KMS-11 (cell line): ENCODE results near the gene XKR3.

Experiments used
- H2AFZ ChIP-seq: fragments of 200-600 bp; sonication (generic); 2 replicates; pipeline ENCODE4 v1.6.1; 2016; ENCODE audit warnings: antibody characterized with exemption, mixed run types, low read depth
- H3K27ac ChIP-seq: fragments of 200-600 bp; sonication (generic); 2 replicates; pipeline ENCODE4 v1.6.1; 2016; ENCODE audit warnings: mild to moderate bottlenecking, mixed run types
- H3K27me3 ChIP-seq: fragments of 200-600 bp; sonication (generic); 2 replicates; pipeline ENCODE4 v1.6.1; 2017; ENCODE audit warnings: mild to moderate bottlenecking, low read depth, mixed run types, moderate library complexity; ENCODE audit not compliant: insufficient read depth
- H3K36me3 ChIP-seq: fragments of 200-600 bp; sonication (generic); 2 replicates; pipeline ENCODE4 v1.6.1; 2017; ENCODE audit warnings: mild to moderate bottlenecking, mixed run types; ENCODE audit not compliant: insufficient read depth
- H3K4me1 ChIP-seq: fragments of 200-600 bp; sonication (generic); 2 replicates; pipeline ENCODE4 v1.6.1; 2016; ENCODE audit warnings: mild to moderate bottlenecking, low read depth, mixed run types; ENCODE audit not compliant: poor library complexity, severe bottlenecking
- H3K4me2 ChIP-seq: fragments of 200-600 bp; sonication (generic); 2 replicates; pipeline ENCODE4 v1.7.0; 2016; ENCODE audit warnings: mild to moderate bottlenecking, mixed run types
- H3K4me3 ChIP-seq: fragments of 200-600 bp; sonication (generic); IDR thresholded peaks from 2 replicates; pipeline ENCODE4 v1.6.1; 2017; ENCODE audit warnings: low read depth, low read length, mixed read lengths; ENCODE audit not compliant: insufficient read depth
- H3K79me2 ChIP-seq: fragments of 200-600 bp; sonication (generic); 2 replicates; pipeline ENCODE4 v1.6.1; 2016; ENCODE audit warnings: low read depth, mixed run types; ENCODE audit not compliant: insufficient read depth
- H3K9ac ChIP-seq: fragments of 200-600 bp; sonication (generic); 2 replicates; pipeline ENCODE4 v1.6.1; 2016; ENCODE audit warnings: mild to moderate bottlenecking, mixed run types
- H4K20me1 ChIP-seq: fragments of 200-600 bp; sonication (generic); 2 replicates; pipeline ENCODE4 v1.6.1; 2016; ENCODE audit warnings: mild to moderate bottlenecking, mixed run types; ENCODE audit not compliant: insufficient read depth
- CTCF ChIP-seq: fragments of 200-600 bp; sonication (generic); conservative IDR thresholded peaks from 2 replicates; pipeline ENCODE4 v1.6.1; 2017; ENCODE audit warnings: low read depth, mild to moderate bottlenecking, antibody characterized with exemption, low read length, moderate library complexity, mixed read lengths

XKR3 gene

DNA sequence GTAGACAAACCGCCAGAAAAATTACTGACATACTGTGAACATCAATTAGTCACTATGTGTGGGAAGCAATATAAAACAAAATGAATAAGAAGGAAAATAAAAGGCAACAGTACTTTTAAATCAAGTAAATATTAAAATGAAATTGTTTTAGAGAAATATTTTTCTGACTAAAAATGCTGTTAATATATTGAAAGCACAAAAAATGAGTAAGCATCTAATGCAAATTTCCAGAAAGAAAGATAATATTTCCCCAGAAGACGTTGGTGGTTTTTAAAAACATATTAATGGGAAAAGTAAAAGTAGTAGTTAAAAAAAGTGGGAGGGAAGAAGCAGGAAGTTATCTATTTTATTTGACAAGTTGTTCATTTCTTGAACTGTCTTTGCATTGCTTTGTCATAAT lies 16.5 kb downstream of the XKR3 start:
- H3K79me2 ChIP-seq: no peaks in the 10 kb centered on the region
- no peak overlapping the region for H2AFZ ChIP-seq
- no peaks in the 10 kb centered on the region for H3K36me3 ChIP-seq
- no peak overlapping the region for H3K27ac ChIP-seq
- no peaks in the 10 kb centered on the region for H4K20me1 ChIP-seq
- H3K27me3 ChIP-seq: no peaks in the 10 kb centered on the region
- H3K4me2 ChIP-seq: no peak overlapping the region
- H3K9ac ChIP-seq: no peak overlapping the region
- H3K4me3 ChIP-seq: no peak overlapping the region
- H3K4me1 ChIP-seq: no peaks in the 10 kb centered on the region
- TF ChIP-seq CTCF: no peak

DNA sequence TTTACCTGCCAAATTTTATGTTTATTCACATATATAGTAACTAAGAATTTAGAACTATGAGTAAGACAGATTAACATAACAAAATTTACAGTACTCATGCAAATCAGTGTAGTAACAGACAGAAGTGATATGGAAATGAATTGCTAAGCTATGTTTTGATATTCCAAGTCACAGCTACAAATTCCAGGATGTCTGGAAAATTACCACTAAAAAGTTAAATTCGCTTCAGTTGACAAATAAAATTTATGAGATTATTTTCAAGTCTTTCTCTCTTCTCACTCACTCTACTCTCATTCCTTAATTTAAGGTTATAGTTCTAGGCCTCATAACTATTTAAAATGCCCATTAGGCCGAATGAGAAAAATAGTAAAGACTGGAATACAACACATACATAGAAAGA lies 18.1 kb downstream of the XKR3 start:
- TF ChIP-seq CTCF: no peak
- Histone ChIP-seq H4K20me1 (no peaks in the 10 kb centered on the region), H2AFZ (no peak overlapping the region), H3K4me3 (no peak overlapping the region), H3K79me2 (no peaks in the 10 kb centered on the region), H3K36me3 (no peaks in the 10 kb centered on the region), H3K27me3 (no peaks in the 10 kb centered on the region), H3K27ac (no peak overlapping the region), H3K4me1 (no peaks in the 10 kb centered on the region), H3K9ac (no peak overlapping the region), H3K4me2 (no peak overlapping the region)

- Histone ChIP-seq H3K27me3 (no peaks in the 10 kb centered on the region), H3K4me3 (no peak overlapping the region), H3K4me1 (no peaks in the 10 kb centered on the region), H4K20me1 (no peaks in the 10 kb centered on the region), H3K36me3 (no peaks in the 10 kb centered on the region), H2AFZ (no peak overlapping the region), H3K79me2 (no peaks in the 10 kb centered on the region), H3K4me2 (no peak overlapping the region), H3K9ac (no peak overlapping the region), H3K27ac (no peak overlapping the region)
- no peak for TF ChIP-seq CTCF
These were observed 18.8 kb downstream of the XKR3 start for GRCh38 chr22:16806401-16806800.

DNA sequence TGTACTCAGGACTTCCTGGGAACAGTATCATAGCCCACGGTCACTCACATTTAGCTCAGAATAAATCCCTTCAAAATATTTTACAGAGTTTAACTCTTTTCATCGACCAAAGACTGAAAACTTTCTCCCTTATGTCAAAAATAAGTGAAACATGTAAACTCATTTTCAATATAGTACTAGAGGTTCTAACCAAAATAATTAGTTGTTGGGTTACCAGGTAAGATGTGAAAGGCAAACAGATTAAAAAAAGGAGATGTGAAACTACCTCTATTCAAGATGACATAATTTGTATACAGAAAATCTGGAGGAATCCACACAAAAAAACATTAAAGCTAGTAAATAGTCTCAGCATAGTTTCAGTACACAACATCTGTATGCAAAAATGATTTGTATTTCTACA lies 20.3 kb downstream of the XKR3 start:
- Histone ChIP-seq H3K27me3 (no peaks in the 10 kb centered on the region), H3K4me2 (no peak overlapping the region), H3K4me1 (no peaks in the 10 kb centered on the region), H3K36me3 (no peaks in the 10 kb centered on the region), H2AFZ (no peak overlapping the region), H3K9ac (no peak overlapping the region), H3K79me2 (no peaks in the 10 kb centered on the region), H4K20me1 (no peaks in the 10 kb centered on the region), H3K4me3 (no peak overlapping the region), H3K27ac (no peak overlapping the region)
- no peak for TF ChIP-seq CTCF
